Activated T-helper 2 cell treated with anti-CD3 and anti-CD28 coated beads, Interferon-gamma antibody, Interleukin-2, Interleukin-4, amounts not matched to agents 10 μg/mL and 5 μg/mL and 100 μg/mL, durations not matched to agents 14 hours and 24 hours and 36 hours (primary cell): ENCODE data around the gene C2orf78. TPM values are rescaled to one million over a fixed set of nuclear protein-coding genes. Genes with fewer than 3 reads are reported as not detected.
"Not testable (repeated sequence)": the region's sequence is repeated elsewhere in the genome, so short reads cannot be mapped to it uniquely, and the experiment has no call there.

ENCODE experiments used
- DNase-seq: peaks from one replicate; pipeline ENCODE4 v3.0.0; 2021; ENCODE audit warnings: low spot score
- H3K27ac Mint-ChIP-seq: one replicate; pipeline ENCODE4 v1.8.0; 2021; ENCODE audit warnings: mixed read lengths
- H3K27me3 Mint-ChIP-seq: one replicate; pipeline ENCODE4 v1.8.0; 2021; ENCODE audit warnings: low read depth, mixed read lengths
- H3K36me3 Mint-ChIP-seq: one replicate; pipeline ENCODE4 v1.8.0; 2021; ENCODE audit warnings: low read depth, mixed read lengths
- H3K4me1 Mint-ChIP-seq: one replicate; pipeline ENCODE4 v1.8.0; 2021; ENCODE audit warnings: low read depth, mixed read lengths
- H3K4me3 Mint-ChIP-seq: one replicate; pipeline ENCODE4 v1.8.0; 2021; ENCODE audit warnings: low read depth, mild to moderate bottlenecking, moderate library complexity, mixed read lengths
- H3K9me3 Mint-ChIP-seq: one replicate; pipeline ENCODE4 v1.8.0; 2021; ENCODE audit warnings: mixed read lengths
- intact Hi-C: fragments of 100-400 bp; cut with micrococcal nuclease; formaldehyde crosslinking; loops from one replicate; pipeline ENCODE4 v1.15.1; 2023
- total RNA-seq: library from RNA; stranded (reverse); gene quantifications from 2 replicates; pipeline ENCODE4 v1.2.3, GENCODE V29; 2022

Gene C2orf78, protein sequence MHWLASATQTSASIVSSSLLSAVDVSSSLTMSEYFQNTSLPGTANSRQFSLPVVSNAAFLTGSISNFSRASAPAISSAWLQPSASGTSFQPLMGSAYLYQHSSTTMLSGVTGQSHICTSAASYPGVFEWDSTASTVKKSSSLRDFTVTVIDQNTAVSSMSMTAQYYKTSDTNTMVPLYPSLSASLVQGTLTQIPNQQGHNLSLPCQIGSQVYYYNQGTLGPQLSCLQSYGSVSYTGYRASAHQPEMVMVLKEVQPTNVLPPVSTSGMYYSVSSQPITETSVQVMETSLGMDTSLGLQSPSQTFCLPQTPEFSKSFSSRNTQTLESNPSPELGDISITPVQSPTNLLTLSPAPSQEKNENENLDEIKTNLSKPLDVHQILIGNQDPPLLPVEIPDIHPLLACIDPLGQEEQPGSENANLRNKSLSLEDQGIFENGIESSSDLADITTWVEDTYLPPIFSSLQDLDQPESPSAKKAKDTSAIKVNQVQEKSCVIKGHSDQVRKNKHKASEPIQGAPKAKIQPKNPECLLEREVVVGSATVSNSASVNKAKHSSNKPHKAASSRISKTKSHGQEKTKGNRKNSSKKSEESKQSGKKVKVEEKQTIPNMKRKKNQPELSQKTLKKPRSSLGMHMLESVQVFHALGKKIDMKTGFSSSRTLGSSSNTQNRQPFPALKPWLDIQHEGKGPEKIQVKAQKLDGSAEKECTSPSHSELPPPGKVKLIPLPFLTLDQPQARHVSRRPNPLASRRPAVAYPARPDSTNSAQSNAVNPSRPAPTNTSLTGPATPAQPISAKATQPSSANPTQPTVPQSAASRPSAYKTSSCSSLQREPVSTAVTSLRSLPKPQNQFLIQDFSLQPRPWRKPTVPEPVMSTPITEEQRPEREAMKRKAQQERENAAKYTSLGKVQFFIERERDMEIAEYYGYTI
- not detected in 2 replicates for total RNA-seq

DNA sequence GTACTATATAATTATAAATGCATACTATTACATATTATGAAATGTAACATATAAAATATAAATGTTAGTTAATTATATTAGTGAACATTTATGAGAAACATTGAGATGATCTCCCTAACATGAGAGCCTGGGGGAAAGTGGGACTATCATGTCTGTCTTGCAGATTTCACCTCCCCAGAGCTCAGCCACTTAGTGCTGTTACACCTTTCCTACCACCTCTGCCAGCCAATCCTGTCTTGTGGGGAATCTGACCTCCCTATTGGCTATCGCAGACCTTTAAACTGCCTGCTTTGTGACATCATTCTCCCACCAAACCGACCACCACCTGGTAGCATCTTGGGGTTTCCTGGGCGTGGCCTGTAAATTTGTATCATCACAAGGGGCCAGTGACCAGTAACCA is at the start of gene C2orf78:
C2orf78 (plus strand) TSS at position 301 of the 400 bp plus-strand sequence. CDS start 127 bp downstream, outside the sequence.
- H3K9me3 Mint-ChIP-seq, DNase-seq, intact Hi-C loops, H3K4me1 Mint-ChIP-seq, H3K4me3 Mint-ChIP-seq, H3K27ac Mint-ChIP-seq, H3K27me3 Mint-ChIP-seq, H3K36me3 Mint-ChIP-seq: not testable (repeated sequence)

DNA sequence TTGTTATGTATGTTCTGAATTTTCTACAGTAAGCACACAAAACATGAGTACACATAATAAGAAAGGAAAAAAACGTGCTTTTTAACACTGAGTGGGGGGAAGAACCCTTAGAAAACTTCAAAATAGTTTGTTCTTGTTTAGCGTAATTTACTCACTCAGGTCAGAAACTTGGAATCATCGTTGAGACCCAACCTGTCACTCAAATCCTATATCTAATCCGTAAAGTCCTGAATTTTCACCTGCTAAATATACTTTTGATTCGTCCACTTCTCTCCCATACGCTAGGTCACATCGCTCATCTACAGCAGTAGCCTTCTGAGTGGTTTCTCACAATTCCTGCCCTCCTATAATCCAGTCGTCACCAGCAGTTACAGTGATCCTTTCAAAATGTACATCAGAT is 47.6 kb upstream of the C2orf78 start:
- Mint-ChIP-seq H3K4me1 (peaks cover 8% of the 10 kb centered on the region), H3K27me3 (no peaks in the 10 kb centered on the region), H3K4me3 (peak overlapping the region; percentile 97), H3K27ac (peak overlapping the region; percentile 87), H3K9me3 (peaks cover 5% of the 10 kb centered on the region), H3K36me3 (peaks cover 40% of the 10 kb centered on the region)
- intact Hi-C loops = loop anchor here (2.0 kb wide), 2 partner anchors 502 to 718 kb away; partner anchors contain the start of genes CCT7 and INO80B
- no peak for DNase-seq

- peak; percentile 95 for DNase-seq
- no peaks in the 10 kb centered on the region for H3K27me3 Mint-ChIP-seq
Measured at GRCh38 chr2:73736855-73737779, 46.9 kb upstream of the C2orf78 start, which contains the start of gene TPRKB. Gene TPRKB (minus strand): TSS chr2:73737345. CDS start chr2:73734569, 2,776 bp downstream.

GRCh38 chr2:73739101-73739500 is 44.9 kb upstream of the C2orf78 start:
- DNase-seq = no peak
- intact Hi-C loops = no loop called here
- H3K36me3 Mint-ChIP-seq = peaks cover 34% of the 10 kb centered on the region
- peaks cover 5% of the 10 kb centered on the region for H3K9me3 Mint-ChIP-seq
- H3K27ac Mint-ChIP-seq = no peak overlapping the region
- H3K27me3 Mint-ChIP-seq = no peaks in the 10 kb centered on the region
- H3K4me1 Mint-ChIP-seq = peaks cover 8% of the 10 kb centered on the region
- no peak overlapping the region for H3K4me3 Mint-ChIP-seq

More at GRCh38 chr2:73736855-73737779, 46.9 kb upstream of the C2orf78 start, which contains the start of gene TPRKB:
- H3K27ac Mint-ChIP-seq = peak within 1 kb of the TSS; percentile 87
- H3K36me3 Mint-ChIP-seq = peaks cover 39% of the 10 kb centered on the region
- peak within 1 kb of the TSS; percentile 97 for H3K4me3 Mint-ChIP-seq
- intact Hi-C loops = loop anchor here (1.0 to 2.0 kb wide), 5 partner anchors 43 to 718 kb away; partner anchors contain the start of genes BOLA3, CCT7, DUSP11 and INO80B
- H3K4me1 Mint-ChIP-seq = peaks cover 8% of the 10 kb centered on the region
- peaks cover 5% of the 10 kb centered on the region for H3K9me3 Mint-ChIP-seq

DNA sequence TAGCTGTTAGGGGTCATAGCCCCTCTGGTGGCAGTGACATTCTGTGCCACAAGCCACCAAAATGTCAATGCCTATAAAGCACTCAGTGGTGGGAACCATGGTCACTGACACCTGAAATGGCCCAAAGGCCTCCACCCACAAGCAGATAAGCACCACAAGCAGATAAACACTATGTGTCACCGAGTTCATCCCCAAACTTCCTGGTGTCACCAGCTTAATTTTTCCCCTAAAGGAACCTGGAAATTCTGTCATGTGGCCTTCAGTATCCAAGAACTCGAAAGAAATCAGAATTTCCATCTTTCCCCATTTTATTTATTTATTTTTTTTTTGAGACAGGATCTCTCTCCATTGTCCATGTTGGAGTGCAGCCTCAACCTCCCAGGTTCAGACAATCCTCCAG is 43.2 kb upstream of the C2orf78 start:
- Mint-ChIP-seq H3K27ac (no peak overlapping the region), H3K4me3 (no peak overlapping the region), H3K36me3 (peaks cover 40% of the 10 kb centered on the region), H3K9me3 (peaks cover 5% of the 10 kb centered on the region), H3K27me3 (no peaks in the 10 kb centered on the region), H3K4me1 (peaks cover 8% of the 10 kb centered on the region)
- no peak for DNase-seq
- intact Hi-C loops = no loop called here

GRCh38 chr2:73746015-73746876 is 37.7 kb upstream of the C2orf78 start:
- Mint-ChIP-seq H3K27ac (no peak overlapping the region), H3K4me1 (peaks cover 11% of the 10 kb centered on the region), H3K27me3 (no peaks in the 10 kb centered on the region), H3K36me3 (peaks cover 57% of the 10 kb centered on the region), H3K9me3 (no peaks in the 10 kb centered on the region), H3K4me3 (no peak overlapping the region)
- intact Hi-C loops = no loop called here
- DNase-seq = no peak

DNA sequence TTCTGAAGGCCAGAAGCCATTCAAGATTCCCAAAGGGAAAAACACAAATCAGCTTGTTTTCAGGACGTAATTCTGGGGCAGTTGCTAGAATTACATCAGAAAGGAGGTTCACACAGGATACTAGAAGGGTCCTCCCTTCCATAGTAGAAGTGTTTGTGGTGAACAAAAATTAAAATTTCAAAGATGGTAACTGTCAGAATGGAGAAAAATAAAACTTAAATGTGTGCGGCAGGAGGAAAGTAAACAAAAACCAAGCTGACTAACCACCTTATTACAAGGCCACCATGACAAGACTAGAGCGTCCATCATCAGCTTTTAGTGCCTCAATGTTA is 37.1 kb upstream of the C2orf78 start:
- peaks cover 56% of the 10 kb centered on the region for H3K36me3 Mint-ChIP-seq

DNA sequence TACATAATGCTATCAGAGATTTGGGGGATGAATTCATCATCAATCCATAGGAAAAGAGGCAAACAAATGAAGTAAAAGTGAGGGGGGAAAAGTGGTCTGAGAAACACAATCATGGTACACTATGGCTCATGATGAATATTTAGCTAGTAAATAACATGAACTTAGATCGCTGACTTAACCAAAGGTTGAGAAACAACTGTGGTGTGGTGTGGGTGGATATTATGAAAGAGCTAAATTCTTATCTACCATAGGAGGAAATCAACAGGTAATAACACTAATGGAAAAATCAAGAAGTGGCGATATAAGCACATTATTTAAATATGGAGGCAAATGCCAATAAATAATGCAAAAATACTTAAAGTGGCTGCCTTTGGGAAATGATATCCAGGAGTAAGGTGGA is 34.7 kb upstream of the C2orf78 start:
- peaks cover 2% of the 10 kb centered on the region for H3K9me3 Mint-ChIP-seq
- DNase-seq = no peak

More for the DNA sequence above, 37.1 kb upstream of the C2orf78 start:
- no peak overlapping the region for H3K27ac Mint-ChIP-seq
- H3K4me3 Mint-ChIP-seq = no peak overlapping the region
- no peaks in the 10 kb centered on the region for H3K27me3 Mint-ChIP-seq
- H3K4me1 Mint-ChIP-seq = peaks cover 11% of the 10 kb centered on the region
- H3K9me3 Mint-ChIP-seq = no peaks in the 10 kb centered on the region
- DNase-seq = no peak
- intact Hi-C loops = no loop called here

DNA sequence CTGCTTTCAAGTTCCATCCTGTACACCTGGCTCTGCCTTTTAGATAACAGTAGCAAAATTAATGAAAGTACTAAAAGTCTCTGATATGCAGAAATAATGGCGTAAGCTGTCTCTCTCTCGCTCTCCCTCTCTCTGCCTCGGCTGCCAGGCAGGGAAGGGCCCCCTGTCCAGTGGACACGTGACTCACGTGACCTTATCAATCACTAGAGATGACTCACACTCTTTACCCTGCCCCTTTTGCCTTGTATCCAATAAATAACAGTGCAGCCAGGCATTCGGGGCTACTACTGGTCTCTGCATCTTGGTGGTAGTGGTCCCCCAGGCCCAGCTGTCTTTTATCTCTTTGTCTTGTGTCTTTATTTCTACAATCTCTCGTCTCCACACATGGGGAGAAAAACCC is 29.7 kb upstream of the C2orf78 start:
- H3K36me3 Mint-ChIP-seq = peaks cover 65% of the 10 kb centered on the region
- H3K9me3 Mint-ChIP-seq, DNase-seq, H3K4me3 Mint-ChIP-seq, intact Hi-C loops, H3K27me3 Mint-ChIP-seq, H3K4me1 Mint-ChIP-seq, H3K27ac Mint-ChIP-seq: not testable (repeated sequence)

More for the DNA sequence above, 34.7 kb upstream of the C2orf78 start:
- H3K36me3 Mint-ChIP-seq = peaks cover 62% of the 10 kb centered on the region
- intact Hi-C loops = no loop called here
- peaks cover 11% of the 10 kb centered on the region for H3K4me1 Mint-ChIP-seq
- H3K27ac Mint-ChIP-seq = no peak overlapping the region
- no peak overlapping the region for H3K4me3 Mint-ChIP-seq
- H3K27me3 Mint-ChIP-seq = no peaks in the 10 kb centered on the region

GRCh38 chr2:73759285-73759764 is 24.7 kb upstream of the C2orf78 start:
- no peak overlapping the region for H3K27ac Mint-ChIP-seq
- peaks cover 76% of the 10 kb centered on the region for H3K36me3 Mint-ChIP-seq
- no peak overlapping the region for H3K4me3 Mint-ChIP-seq
- no peaks in the 10 kb centered on the region for H3K4me1 Mint-ChIP-seq
- H3K27me3 Mint-ChIP-seq = no peaks in the 10 kb centered on the region
- H3K9me3 Mint-ChIP-seq = peaks cover 3% of the 10 kb centered on the region
- intact Hi-C loops = no loop called here
- no peak for DNase-seq

- intact Hi-C loops = no loop called here
- no peak for DNase-seq
- peaks cover 76% of the 10 kb centered on the region for H3K36me3 Mint-ChIP-seq
- no peaks in the 10 kb centered on the region for H3K27me3 Mint-ChIP-seq
- H3K4me1 Mint-ChIP-seq = no peaks in the 10 kb centered on the region
- no peak overlapping the region for H3K4me3 Mint-ChIP-seq
- no peaks in the 10 kb centered on the region for H3K9me3 Mint-ChIP-seq
- H3K27ac Mint-ChIP-seq = no peak overlapping the region
Measured at GRCh38 chr2:73759904-73760303, 24.1 kb upstream of the C2orf78 start.
